ENCODE results near the gene FSIP2.
"Not testable (repeated sequence)": the region's sequence is repeated elsewhere in the genome, so short reads cannot be mapped to it uniquely, and the experiment has no call there.

The FSIP2 gene

DNA sequence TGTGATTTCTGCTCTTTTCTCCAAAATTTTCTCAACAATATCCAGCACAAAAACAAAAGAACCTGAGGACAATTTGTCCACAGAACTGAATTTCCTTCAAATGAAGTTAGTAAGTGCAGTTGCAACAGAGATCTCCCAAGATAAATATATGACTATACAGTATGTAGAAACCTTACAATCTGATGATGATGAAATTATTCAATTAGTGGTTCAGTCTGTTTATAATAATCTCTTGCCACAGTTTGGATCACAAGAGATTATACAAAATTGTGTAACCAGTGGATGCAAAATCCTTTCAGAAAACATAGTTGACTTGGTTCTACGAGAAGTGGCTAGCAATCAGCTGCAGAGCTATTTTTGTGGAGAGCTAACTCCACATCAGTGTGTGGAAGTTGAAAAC, 68.7 kb downstream of the FSIP2 start:
- no peak for DNase-seq (ENCODE audit: low read depth in 2 of 2)

DNA sequence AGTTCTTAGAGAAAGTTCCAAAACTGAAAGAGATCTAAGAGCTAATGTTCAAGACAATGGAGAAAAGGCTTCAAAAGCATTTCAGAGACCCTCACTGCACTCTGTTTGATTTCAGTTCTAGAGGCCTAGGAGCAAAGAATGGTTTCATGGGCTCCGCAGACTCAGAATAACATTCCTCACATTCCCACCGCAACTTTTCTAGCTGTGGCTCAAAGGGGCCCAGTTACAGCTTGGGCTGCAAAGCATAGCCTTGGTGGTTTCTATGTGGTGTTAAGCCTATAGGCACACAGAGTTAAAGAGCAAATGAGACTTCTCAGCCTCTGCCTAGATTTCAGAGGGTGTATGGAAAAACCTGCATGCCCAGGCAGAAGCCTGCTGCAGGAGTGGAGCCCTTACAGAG, 73.0 kb downstream of the FSIP2 start:
- DNase-seq (ENCODE audit: low read depth in 2 of 2) = no peak

DNA sequence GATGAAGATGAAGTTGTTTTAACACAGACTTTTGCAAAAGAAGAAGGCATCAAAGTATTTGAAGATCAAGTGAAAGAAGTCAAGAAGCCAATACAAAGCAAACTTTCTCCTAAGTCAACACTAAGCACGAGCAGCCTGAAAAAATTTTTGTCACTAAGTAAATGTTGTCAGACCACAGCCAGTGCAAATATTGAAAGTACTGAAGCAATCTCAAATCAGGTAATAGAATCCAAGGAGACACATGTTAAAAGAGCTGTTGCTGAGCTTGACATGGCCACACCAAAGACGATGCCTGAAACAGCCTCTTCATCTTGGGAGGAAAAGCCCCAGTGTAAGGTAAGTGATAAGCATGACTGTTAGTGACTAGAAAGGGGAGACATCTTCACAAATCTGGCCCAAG, 75.1 kb downstream of the FSIP2 start:
- no peak for DNase-seq (ENCODE audit: low read depth in 2 of 2)

DNA sequence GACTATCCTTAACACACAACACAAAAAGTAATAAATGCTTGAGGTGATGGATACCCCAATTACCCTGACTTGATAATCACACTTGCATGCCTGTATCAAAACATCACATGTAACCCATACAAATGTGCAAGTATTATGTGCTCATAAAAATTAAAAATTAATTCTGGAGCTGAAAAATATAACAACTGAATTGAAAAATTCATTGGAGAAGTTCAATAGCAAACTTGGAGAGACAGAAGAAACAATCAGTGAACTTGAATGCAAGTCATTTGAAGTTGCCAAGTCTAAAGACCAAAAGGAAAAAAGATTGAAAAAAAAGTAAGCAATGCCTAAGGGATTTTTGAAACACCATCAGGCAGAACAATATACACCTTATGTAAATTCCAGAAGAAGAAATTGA, 79.4 kb downstream of the FSIP2 start:
- DNase-seq (ENCODE audit: low read depth in 2 of 2) = no peak

DNA sequence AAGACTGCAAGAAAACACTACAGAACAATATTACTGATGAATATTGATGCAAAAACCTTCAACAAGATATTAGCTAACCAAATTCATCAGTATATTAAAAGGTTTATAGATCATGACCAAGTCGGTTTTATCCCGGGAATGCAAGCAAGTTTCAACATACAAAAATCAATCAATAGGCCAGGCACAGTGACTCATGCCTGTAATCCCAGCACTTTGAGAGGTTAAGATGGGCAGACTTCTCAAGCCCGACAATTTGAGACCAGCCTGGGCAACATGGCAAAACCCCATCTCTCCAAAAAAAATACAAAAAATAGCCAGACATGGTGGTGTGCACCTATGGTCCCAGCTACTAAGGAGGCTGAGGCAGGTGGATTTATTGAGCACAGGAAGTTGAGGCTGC, 82.9 kb downstream of the FSIP2 start:
- no peak for DNase-seq (ENCODE audit: low read depth in 2 of 2)

DNA sequence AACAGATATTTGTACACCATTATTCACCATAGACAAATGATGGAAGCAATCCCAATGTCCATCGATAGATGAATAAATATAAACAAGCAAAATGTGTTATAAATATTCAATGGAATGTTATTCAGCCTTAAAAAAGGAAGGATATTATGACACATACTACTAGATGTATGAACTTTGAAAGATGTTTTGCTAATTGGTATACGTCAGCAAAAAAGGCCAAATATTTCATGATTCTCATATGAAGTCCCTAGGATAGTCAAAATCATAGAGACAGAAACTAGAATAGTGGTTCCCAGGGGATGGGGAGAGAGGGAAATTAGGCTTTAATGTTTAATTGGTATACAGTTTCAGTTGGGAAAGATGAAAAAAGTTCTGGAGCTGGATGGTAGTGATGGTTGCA, 85.2 kb downstream of the FSIP2 start:
- DNase-seq (ENCODE audit: low read depth in 2 of 2) = no peak

DNA sequence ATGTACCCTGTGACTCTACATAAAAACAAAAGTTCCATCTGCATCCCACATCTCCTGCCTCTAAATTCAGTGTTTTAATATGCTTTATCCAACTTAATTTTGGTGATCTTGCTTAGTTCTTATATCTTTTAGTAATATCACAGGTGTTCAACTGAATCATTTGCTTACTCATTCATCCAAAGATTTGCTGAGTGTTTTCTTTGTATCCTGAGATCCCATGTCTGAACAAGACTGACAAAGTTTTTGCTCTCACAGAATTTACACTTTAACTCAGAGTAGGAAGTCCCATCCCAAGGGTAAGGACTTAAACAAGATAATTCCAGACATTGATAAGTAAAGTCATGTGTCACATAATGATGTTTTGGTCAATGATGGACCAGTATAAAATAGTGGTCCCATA, 87.0 kb downstream of the FSIP2 start:
- no peak for DNase-seq (ENCODE audit: low read depth in 2 of 2)

DNA sequence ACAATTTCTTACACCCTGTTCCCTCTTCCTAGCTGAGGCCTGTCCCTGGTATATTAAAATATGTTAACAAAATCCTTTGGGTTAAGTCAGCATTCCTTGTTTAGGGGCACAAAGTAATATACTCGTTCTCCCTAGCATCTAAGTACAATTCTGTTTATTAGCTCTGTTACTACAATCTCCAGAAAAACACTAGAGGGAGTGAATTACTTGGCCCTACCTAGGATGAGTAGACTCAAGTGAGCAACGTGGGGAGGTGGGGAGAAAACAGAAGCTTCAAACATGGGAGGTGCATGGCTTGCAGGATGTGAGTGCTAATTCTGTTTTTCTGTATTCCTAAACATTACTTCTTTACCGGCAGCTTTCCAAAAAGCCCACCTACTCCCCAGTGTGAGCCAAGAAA, 89.7 kb downstream of the FSIP2 start:
- DNase-seq (ENCODE audit: low read depth in 2 of 2) = no peak

DNA sequence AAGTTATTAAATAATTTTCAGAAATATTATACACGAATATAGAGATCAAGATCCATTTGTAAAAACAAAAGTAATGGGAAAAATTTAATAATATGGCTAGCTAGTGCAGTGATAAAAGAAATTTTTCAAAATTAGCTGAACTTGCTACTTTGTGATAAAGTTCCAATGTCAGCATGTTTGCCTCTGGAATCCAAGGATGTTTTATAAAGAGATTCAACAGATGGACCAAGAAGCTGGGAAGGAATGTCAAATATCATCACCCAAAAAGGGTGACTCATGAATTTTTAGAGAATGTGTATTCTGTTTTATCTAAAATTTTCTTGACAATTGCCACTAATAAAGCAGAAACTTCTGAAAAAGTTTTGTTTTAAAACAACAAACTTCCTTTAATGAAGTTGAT, 95.3 kb downstream of the FSIP2 start:
- no peak for DNase-seq (ENCODE audit: low read depth in 2 of 2)

DNA sequence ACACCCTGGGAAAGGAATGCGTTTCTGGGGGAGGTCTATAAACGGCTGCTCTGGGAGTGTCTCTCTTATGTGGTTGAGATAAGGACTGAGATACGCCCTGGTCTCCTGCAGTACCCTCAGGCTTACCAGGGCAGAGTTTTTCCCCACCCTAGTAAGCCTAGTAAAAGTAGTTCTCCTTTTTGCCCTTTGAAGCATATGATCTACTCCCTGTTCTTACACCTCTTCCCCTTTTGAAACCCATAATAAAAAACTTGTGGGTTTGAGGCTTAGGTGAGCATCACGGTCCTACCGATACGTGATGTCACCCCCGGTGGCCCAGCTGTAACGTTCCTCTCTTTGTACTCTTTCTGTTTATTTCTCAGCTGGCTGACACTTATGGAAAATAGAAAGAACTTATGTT, 97.4 kb downstream of the FSIP2 start:
- no peak for DNase-seq (ENCODE audit: low read depth in 2 of 2)

DNA sequence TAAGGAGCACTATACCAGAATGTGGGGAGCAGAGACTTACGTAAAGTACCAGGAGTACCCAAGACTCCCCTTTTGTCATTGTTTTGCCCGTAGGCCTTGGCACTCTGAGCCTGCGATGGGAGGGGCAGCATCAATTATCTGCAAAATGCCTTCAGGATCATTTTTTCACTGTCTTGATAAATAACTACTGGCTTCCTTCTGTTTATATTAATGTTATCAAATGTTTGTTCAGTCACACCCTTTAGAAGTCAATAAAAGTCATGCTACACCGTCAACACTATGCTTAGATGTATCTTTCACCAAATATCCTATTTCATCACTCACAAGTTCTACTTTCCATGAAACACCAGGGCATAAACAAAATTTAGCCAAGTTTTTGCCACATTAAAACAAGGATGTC, 116.3 kb downstream of the FSIP2 start:
- no peak for DNase-seq (ENCODE audit: low read depth in 2 of 2)

DNA sequence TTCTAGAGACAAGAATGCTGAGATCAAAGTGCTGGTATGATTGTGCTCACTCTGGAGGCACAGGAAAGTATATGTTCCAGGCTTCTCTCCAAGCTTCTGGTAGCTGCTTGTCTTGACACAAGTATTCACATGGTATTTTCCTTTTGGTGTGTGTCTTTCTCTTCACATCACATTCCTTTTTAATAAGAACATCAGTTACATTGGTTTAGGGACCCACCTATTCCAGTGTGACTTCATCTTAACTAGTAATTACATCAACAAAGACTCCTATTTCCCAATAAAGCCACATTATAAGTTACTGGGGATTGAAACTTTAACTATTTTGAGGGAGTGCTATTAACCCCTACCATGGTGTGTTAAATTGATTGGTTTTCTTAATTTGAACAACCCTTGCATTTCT, 119.1 kb downstream of the FSIP2 start:
- no peak for DNase-seq (ENCODE audit: low read depth in 2 of 2)

DNA sequence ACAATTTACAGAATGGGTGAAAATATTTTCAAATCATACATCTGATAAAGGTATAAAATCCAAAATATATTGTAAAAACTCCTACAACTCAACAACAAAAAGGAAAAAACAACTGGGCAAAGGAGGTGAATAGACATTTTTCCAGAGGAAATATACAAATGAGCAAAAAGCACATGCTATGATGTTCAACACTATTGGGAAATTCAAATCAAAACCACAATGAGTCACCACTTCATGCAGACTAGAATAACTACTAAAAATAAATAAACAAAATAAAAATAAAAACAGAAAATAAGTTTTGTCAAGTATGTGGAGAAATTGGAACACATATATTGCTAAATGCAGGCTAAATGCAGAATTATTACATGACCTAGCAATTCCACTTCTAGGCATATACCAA, 120.9 kb downstream of the FSIP2 start:
- no peak for DNase-seq (ENCODE audit: low read depth in 2 of 2)

DNA sequence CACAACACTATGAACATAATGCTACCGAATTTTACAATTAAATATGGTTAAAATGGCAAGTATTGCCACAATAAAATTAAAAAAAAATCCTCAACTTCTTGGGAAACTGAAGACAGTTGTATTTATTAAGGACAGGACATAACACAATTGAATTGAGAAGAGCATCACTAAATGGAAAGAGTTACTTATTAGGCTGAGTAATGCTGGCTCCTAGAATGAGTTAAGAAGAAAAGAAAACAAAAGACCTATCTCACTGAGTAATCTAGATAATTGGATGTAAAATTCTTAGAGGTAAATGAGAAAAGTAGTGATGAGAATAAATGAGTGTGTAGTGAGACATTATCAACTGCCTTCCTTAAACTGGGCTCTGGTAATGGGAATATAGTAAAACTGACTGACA, 121.7 kb downstream of the FSIP2 start:
- DNase-seq (ENCODE audit: low read depth in 2 of 2) = no peak

DNA sequence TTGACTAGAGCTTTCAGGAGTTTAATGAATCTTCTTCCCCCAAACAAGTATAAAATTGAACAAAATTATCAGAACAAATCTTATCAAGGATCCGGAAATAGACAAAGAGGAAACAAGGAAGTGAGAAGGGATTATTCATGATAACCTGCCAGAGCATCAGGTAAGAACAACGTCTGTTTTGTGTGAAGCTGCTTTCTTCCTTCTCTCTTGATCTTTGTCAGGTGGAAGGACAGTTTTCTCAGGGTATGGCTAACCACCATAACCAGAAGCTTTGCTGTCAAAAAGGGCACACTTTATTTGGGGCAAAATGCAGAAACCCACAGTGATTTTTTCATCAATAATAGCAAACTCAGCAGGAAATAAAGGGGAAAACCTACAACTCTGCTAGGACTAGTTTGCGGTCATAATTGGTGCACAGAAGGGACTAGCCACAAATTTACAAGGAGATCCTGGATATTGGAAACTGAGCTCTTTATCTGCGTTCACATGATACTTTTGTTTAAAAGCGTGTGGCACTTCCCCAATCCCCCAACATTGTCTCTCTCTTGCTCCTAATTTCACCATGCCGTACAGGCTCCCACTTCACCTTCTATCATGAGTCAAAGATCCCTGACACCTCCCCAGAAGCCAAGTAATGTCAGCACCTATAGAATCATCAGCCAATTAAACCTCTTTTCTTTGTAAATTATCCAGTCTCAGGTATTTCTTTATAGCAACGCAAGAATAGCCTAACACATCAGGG, 124.2 kb downstream of the FSIP2 start:
- DNase-seq (ENCODE audit: low read depth in 2 of 2) = no peak

DNA sequence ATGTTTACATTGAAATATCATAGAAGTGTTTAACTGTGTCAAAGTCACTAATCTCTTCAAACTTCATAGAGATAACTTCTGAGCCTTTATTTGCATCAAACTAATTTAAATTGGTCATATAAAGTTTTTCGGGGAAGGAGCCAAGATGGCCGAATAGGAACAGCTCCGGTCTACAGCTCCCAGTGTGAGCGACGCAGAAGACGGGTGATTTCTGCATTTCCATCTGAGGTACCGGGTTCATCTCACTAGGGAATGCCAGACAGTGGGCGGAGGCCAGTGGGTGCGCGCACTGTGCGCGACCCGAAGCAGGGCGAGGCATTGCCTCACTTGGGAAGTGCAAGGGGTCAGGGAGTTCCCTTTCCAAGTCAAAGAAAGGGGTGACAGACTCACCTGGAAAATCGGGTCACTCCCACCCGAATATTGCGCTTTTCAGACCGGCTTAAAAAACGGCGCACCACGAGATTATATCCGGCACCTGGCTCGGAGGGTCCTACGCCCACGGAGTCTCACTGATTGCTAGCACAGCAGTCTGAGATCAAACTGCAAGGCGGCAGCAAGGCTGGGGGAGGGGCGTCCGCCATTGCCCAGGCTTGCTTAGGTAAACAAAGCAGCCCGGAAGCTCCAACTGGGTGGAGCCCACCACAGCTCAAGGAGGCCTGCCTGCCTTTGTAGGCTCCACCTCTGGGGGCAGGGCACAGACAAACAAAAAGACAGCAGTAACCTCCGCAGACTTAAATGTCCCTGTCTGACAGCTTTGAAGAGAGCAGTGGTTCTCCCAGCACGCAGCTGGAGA, 126.1 kb downstream of the FSIP2 start:
- not testable (repeated sequence) for DNase-seq (ENCODE audit: low read depth in 2 of 2)

DNA sequence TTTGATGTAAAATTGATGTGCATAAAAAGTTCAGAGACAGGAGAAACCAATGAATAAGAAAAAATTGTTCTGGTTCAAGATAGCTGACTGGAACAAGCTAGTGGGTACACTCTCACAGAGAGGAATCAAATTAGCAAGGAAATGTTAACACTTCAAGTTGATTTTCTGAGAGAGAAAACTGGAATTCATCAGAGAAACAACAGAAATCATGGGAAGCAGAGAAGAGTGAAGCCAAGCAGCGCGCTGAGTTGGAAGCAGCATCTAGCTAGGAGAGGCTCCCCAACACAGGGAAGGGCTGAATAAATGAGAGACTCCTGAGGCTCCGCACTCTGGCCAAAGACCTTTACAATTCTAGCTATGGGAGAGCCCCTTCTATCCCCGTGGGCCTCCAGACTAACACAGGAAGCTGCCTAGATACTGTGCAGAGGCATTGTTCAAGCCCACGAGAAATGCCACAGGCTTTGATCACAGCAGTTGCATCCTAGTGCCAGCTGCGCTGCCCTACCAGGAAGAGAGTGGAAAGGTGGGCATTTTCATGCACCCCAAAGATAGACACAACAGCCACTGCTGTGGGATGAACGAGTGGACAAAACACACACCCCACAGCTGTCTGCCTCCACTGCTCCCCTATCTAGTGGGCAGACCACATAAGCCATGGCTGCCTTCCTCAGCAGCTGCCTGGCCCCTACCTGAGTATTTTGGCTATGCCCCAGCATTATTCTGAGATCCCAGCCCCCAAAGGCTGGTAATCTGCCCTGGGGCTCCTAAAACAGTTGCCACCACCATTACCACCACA, 136.7 kb downstream of the FSIP2 start:
- no peak for DNase-seq (ENCODE audit: low read depth in 2 of 2)

DNA sequence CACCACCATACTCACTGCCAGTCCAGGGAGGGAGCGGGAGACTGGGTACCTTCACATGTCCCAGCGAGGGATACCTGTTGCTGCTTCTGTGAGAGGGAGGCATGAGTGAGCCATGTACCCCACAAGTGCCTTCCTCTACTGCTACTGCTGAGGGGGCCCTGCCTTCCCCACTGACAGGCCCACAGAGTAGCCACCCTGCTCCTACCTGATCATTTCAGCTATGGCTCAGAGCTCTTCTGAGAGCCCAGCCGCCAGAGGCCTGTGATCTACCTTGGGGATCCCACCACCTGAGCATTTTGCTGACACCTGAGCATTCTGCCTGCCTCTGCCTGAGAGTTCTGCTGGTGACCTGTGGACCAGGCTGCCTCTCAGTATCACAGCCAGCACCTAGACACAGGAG, 137.6 kb downstream of the FSIP2 start:
- no peak for DNase-seq (ENCODE audit: low read depth in 2 of 2)

DNA sequence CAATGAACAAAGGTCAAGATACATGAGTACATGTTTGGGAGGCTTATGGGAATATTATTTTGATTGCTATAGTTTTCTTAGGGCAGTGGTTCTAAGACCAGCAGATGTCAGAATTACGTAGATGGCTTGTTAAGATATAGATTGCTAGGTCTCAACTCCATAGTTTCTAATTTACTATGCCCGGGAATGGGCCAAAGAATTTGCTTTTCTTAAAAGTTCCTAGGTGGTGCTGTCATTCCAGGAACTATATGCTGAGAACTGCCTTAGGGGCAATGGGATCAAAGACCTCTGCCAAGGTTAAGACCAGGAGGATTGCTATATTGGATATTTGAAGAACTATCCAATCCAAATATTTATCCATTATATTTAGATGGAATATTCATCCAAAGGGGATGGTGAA, 141.8 kb downstream of the FSIP2 start:
- DNase-seq (ENCODE audit: low read depth in 2 of 2) = no peak

Measured in stimulated activated CD8-positive, alpha-beta memory T cell treated with anti-CD3 and anti-CD28 coated beads, Interleukin-2, amount 100 ng/mL, for 48 hours (primary cell).